Endothelial cell of umbilical vein (primary cell): ENCODE data around the gene AARS2. TPM values are rescaled to one million over a fixed set of nuclear protein-coding genes. Genes with fewer than 3 reads are reported as not detected.
A peak's percentile ranks its signal among the peaks of the same experiment; 100 is the strongest.

Experiments
- BruUV-seq: library from RNA; stranded (reverse); fragments of 400-500 nt; replicated peaks from 2 replicates; lab custom pipeline; 2021; lab: Mats Ljungman, UMichigan
- CTCF ChIA-PET: fragments of 300-600, 350-600 bp; sonication (Branson Sonifier 250); formaldehyde crosslinking; loops from one replicate; lab custom pipeline; 2021; ENCODE audit warnings: antibody characterized with exemption, inconsistent platforms; lab: Charles Lee
- POLR2A ChIA-PET: fragments of 300-600, 350-600 bp; sonication (Branson Sonifier 250); formaldehyde crosslinking; loops from one replicate; lab custom pipeline; 2021; ENCODE audit warnings: antibody characterized with exemption, inconsistent platforms; lab: Charles Lee
- DNase-seq: peaks from one replicate; pipeline ENCODE4 v3.0.0-alpha.2; 2011; ENCODE audit warnings: low read depth, low spot score
- FAIRE-seq: peaks from 2 replicates; lab custom pipeline; 2011; peaks lifted over from hg19 to GRCh38; lab: Jason Lieb, UNC
- H2AFZ ChIP-seq: 2 replicates; pipeline ENCODE4 v1.6.0; 2012; ENCODE audit warnings: low read depth, low read length, control low read depth, inconsistent platforms
- H3K27ac ChIP-seq: 2 replicates; pipeline ENCODE4 v1.5.1; 2011; ENCODE audit warnings: low read depth, mild to moderate bottlenecking, control low read depth, low read length, moderate library complexity; ENCODE audit not compliant: insufficient read depth
- H3K27me3 ChIP-seq, 2 experiments: 2 replicates each; pipeline versions ENCODE4 v1.6.0 to v1.6.1; 2011; ENCODE audit warnings: low read length in 2 of 2, mixed read lengths in 1 of 2; ENCODE audit not compliant: control insufficient read depth in 2 of 2, insufficient read depth in 2 of 2
- H3K36me3 ChIP-seq, 2 experiments: 2 replicates in 1 of 2; 3 replicates in 1 of 2; pipeline ENCODE4 v1.5.1; 2011; ENCODE audit warnings: low read length in 2 of 2, mild to moderate bottlenecking in 1 of 2, moderate library complexity in 1 of 2; ENCODE audit not compliant: control insufficient read depth in 2 of 2, insufficient read depth in 2 of 2; ENCODE audit errors: extremely low read depth in 1 of 2
- H3K4me1 ChIP-seq: 3 replicates; pipeline ENCODE4 v1.5.1; 2011; ENCODE audit warnings: mild to moderate bottlenecking, low read length; ENCODE audit not compliant: control insufficient read depth, insufficient read depth; ENCODE audit errors: extremely low read depth
- H3K4me2 ChIP-seq: 2 replicates; pipeline ENCODE4 v1.6.1; 2011; ENCODE audit warnings: low read length, control low read depth, mixed read lengths; ENCODE audit not compliant: insufficient read depth
- H3K4me3 ChIP-seq, 3 experiments: fragments of 200-600 bp in 1 of 3; sonication (generic), shearing (Covaris generic) in 1 of 3; replicated peaks in 1 of 3; 2 replicates each; pipeline ENCODE4 v1.5.1; 2011 to 2016; ENCODE audit warnings: control low read depth in 3 of 3, low read length in 3 of 3, mild to moderate bottlenecking in 2 of 3, inconsistent platforms in 1 of 3, low read depth in 1 of 3, moderate library complexity in 1 of 3; ENCODE audit not compliant: insufficient read depth in 1 of 3
- H3K79me2 ChIP-seq: 2 replicates; pipeline ENCODE4 v1.6.0; 2012; ENCODE audit warnings: low read length, inconsistent platforms; ENCODE audit not compliant: control insufficient read depth, insufficient read depth
- H3K9ac ChIP-seq: replicated peaks from 2 replicates; pipeline ENCODE3; 2011; ENCODE audit warnings: low read length, control low read depth; ENCODE audit not compliant: insufficient read depth; ENCODE audit errors: extremely low read depth
- H3K9me1 ChIP-seq: replicated peaks from 3 replicates; pipeline ENCODE4 v1.6.0; 2011; ENCODE audit warnings: mild to moderate bottlenecking, low read length; ENCODE audit not compliant: control insufficient read depth, insufficient read depth; ENCODE audit errors: extremely low read depth
- H3K9me3 ChIP-seq: replicated peaks from 2 replicates; pipeline ENCODE4 v1.5.1; 2012; ENCODE audit warnings: low read length, inconsistent platforms; ENCODE audit not compliant: control insufficient read depth, insufficient read depth
- H4K20me1 ChIP-seq: replicated peaks from 2 replicates; pipeline ENCODE3; 2011; ENCODE audit warnings: mild to moderate bottlenecking, low read length; ENCODE audit not compliant: control insufficient read depth, insufficient read depth; ENCODE audit errors: extremely low read depth
- CTCF ChIP-seq, 2 donors: IDR thresholded peaks; 1 replicate in 1 of 2; 2 replicates in 1 of 2; pipeline ENCODE4 v1.5.1; 2011; ENCODE audit warnings: low read length in 2 of 2, mild to moderate bottlenecking in 2 of 2, moderate library complexity in 2 of 2, control low read depth in 1 of 2, inconsistent platforms in 1 of 2, low read depth in 1 of 2; ENCODE audit not compliant: insufficient read depth in 1 of 2; ENCODE audit errors: extremely low read depth in 1 of 2
- EZH2 ChIP-seq: IDR thresholded peaks from 2 replicates; pipeline ENCODE4 v1.6.1; 2012; ENCODE audit warnings: borderline replicate concordance, low read depth, mild to moderate bottlenecking, moderate library complexity, low read length, inconsistent platforms; ENCODE audit not compliant: severe bottlenecking
- FOS ChIP-seq: IDR thresholded peaks from 2 replicates; pipeline ENCODE4 v1.6.1; 2011; ENCODE audit warnings: mild to moderate bottlenecking, low read length, moderate library complexity, borderline replicate concordance; ENCODE audit not compliant: insufficient read depth
- GATA2 ChIP-seq: IDR thresholded peaks from 2 replicates; pipeline ENCODE4 v1.7.0; 2011; ENCODE audit warnings: low read depth, mild to moderate bottlenecking, moderate library complexity, mixed read lengths, low read length; ENCODE audit not compliant: insufficient read length, insufficient read depth
- JUN ChIP-seq: IDR thresholded peaks from 2 replicates; pipeline ENCODE4 v1.6.1; 2011; ENCODE audit warnings: borderline replicate concordance, low read depth; ENCODE audit not compliant: insufficient read length, insufficient read depth
- MYC ChIP-seq: IDR thresholded peaks from one replicate; pipeline ENCODE4 v1.6.1; 2011; ENCODE audit warnings: mild to moderate bottlenecking, low read depth, low read length
- POLR2A ChIP-seq: IDR thresholded peaks from 2 replicates; pipeline ENCODE4 v1.6.1; 2012; ENCODE audit warnings: low read depth, mild to moderate bottlenecking, control low read depth, low read length
- POLR2AphosphoS5 ChIP-seq: IDR thresholded peaks from 2 replicates; pipeline ENCODE4 v1.6.1; 2012; ENCODE audit warnings: low read depth, mild to moderate bottlenecking, control low read depth, low read length, moderate library complexity; ENCODE audit not compliant: insufficient read depth
- dilution Hi-C: fragments of 300-500 bp; cut with MboI; formaldehyde crosslinking; loops from one replicate; pipeline ENCODE4 v1.15.0; 2019; ENCODE audit warnings: low sequenced_read_pairs; ENCODE audit not compliant: extremely low pct_ligation_motif_present
- intact Hi-C: fragments of 100-400 bp; cut with micrococcal nuclease; formaldehyde crosslinking; loops from one replicate; pipeline ENCODE4 v1.10.0; 2022
- polyA plus RNA-seq, 4 experiments: library from polyadenylated mRNA; depleted of rRNA in 3 of 4; stranded (reverse) in 3 of 4; unstranded in 1 of 4; fragments of >200 nt; gene quantifications; 2 replicates each; pipeline versions ENCODE4 v1.2.1 to v1.2.3, GENCODE V29; 2011 to 2012; ENCODE audit warnings: missing spikeins in 1 of 4
- total RNA-seq: library from RNA; stranded (reverse); gene quantifications from 2 replicates; pipeline ENCODE4 v1.2.3, GENCODE V29; 2021
- TF ChIP-seq, protein P1 (sequence below): IDR thresholded peaks from 2 replicates; pipeline ENCODE4 v1.6.1; 2011; ENCODE audit not compliant: insufficient read depth, insufficient read length

Gene AARS2
- total and polyA plus RNA-seq, 2 donors (not counting 3 experiments of a cell fraction or from before 2014, with no cell fraction given) = 8.3 to 17.9 TPM

- Histone ChIP-seq H3K4me1 (peaks cover 30% of the 10 kb centered on the region), H3K79me2 (peaks cover 26% of the 10 kb centered on the region), H3K27me3 (no peaks in the 10 kb centered on the region), H2AFZ (no peak overlapping the region), H4K20me1 (no peaks in the 10 kb centered on the region), H3K27ac (peak overlapping the region; percentile 76), H3K9me1 (no peaks in the 10 kb centered on the region), H3K4me2 (peak overlapping the region; percentile 88), H3K9me3 (no peaks in the 10 kb centered on the region), H3K36me3 (peaks cover 3 to 21% of the 10 kb centered on the region in 2 experiments), H3K9ac (peak overlapping the region; percentile 68), H3K4me3 (peak overlapping the region in 2 of 3 experiments; percentile 63 to 78)
- dilution Hi-C loops (no loop called here), intact Hi-C loops (no loop called here)
- FAIRE-seq (no peak), DNase-seq (no peak)
- BruUV-seq = no TSS peak
- CTCF ChIA-PET = interaction anchor here (1.2 to 1.6 kb wide), 2 partner anchors 8 to 20 kb away, joined by 3 read pairs; no protein-coding TSS in a partner anchor
- no peak for TF ChIP-seq POLR2AphosphoS5
- TF ChIP-seq POLR2A = no peak
- TF ChIP-seq JUN = no peak
- no peak for TF ChIP-seq FOS
- TF ChIP-seq MYC = no peak
- POLR2A ChIA-PET = interaction anchor here (1.4 kb wide), 2 partner anchors 16 to 43 kb away, joined by 3 read pairs; partner anchors contain the start of gene HSP90AB1
Observed at GRCh38 chr6:44262467-44263353, 50.4 kb downstream of the AARS2 start.

DNA sequence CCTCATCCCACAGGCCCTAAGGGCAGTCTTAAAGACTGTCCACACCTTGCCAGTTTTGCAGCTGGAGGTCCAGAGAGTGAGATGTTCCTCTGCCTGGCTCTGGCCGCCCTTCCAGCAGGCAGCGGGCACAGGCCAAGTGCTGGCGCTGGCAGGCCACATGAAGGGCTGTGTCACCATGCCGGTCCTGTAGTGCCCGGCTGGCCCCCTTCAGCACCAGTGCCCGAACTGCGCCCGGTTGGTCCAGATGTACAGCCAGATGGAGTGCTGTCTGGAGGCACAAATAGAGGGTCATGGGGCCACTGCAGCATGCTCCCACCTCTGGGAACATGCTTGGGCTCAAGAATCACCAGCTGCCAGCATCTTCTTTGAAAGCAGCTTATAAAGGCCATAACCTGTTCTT lies 51.6 kb downstream of the AARS2 start:
- CTCF ChIA-PET = interaction anchor here (1.2 kb wide), 1 partner anchor 19 kb away, joined by 3 read pairs; no protein-coding TSS in a partner anchor
- dilution Hi-C loops (no loop called here), intact Hi-C loops (no loop called here)
- H3K4me1 ChIP-seq = peaks cover 32% of the 10 kb centered on the region
- no peak for TF ChIP-seq POLR2AphosphoS5
- TF ChIP-seq MYC = no peak
- TF ChIP-seq POLR2A = no peak
- no peak for TF ChIP-seq GATA2
- no peak for TF ChIP-seq JUN
- TF ChIP-seq FOS = no peak
- TF ChIP-seq CTCF (IDR thresholded peaks at IDR 0.05; ENCODE audit: extremely low read depth in 1 of 2, insufficient read depth in 1 of 2, low read depth in 1 of 2, low read length in 2 of 2) = no peak
- TF ChIP-seq, protein P1, sequence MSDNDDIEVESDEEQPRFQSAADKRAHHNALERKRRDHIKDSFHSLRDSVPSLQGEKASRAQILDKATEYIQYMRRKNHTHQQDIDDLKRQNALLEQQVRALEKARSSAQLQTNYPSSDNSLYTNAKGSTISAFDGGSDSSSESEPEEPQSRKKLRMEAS = no peak
- TF ChIP-seq EZH2 = no peak
- H3K9ac ChIP-seq = no peak overlapping the region
- no TSS peak for BruUV-seq
- no peak overlapping the region for H3K4me2 ChIP-seq
- DNase-seq (no peak), FAIRE-seq (no peak)
- H3K4me3 ChIP-seq = no peak overlapping the region
- no peaks in the 10 kb centered on the region for H3K27me3 ChIP-seq
- H2AFZ ChIP-seq = no peak overlapping the region
- POLR2A ChIA-PET = interaction anchor here (0.9 to 1.4 kb wide), 3 partner anchors 15 to 44 kb away, joined by 3 read pairs; partner anchors contain the start of gene HSP90AB1
- no peaks in the 10 kb centered on the region for H3K9me1 ChIP-seq
- H3K79me2 ChIP-seq = peaks cover 29% of the 10 kb centered on the region
- peaks cover 3 to 21% of the 10 kb centered on the region in 2 experiments for H3K36me3 ChIP-seq
- no peak overlapping the region for H3K27ac ChIP-seq
- no peaks in the 10 kb centered on the region for H3K9me3 ChIP-seq
- no peaks in the 10 kb centered on the region for H4K20me1 ChIP-seq
